ENCODE data around the gene CBFA2T3.

DNA sequence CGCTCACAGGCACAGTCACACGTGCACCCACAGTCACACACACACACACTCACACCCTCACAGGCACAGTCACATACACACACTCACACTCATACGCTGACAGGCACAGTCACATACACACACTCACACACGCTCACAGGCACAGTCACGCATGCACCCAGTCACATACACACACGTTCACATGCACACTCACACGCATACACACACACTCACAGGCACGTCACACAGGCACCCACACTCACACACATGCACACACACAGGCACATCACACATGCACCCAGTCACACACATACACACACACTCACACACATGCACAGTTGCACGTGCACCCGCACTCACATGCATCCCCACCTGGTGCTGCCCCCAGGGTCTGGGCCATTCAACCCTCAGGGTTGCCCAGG, 46.1 kb upstream of the CBFA2T3 start:
- TF ChIP-seq, protein P1, sequence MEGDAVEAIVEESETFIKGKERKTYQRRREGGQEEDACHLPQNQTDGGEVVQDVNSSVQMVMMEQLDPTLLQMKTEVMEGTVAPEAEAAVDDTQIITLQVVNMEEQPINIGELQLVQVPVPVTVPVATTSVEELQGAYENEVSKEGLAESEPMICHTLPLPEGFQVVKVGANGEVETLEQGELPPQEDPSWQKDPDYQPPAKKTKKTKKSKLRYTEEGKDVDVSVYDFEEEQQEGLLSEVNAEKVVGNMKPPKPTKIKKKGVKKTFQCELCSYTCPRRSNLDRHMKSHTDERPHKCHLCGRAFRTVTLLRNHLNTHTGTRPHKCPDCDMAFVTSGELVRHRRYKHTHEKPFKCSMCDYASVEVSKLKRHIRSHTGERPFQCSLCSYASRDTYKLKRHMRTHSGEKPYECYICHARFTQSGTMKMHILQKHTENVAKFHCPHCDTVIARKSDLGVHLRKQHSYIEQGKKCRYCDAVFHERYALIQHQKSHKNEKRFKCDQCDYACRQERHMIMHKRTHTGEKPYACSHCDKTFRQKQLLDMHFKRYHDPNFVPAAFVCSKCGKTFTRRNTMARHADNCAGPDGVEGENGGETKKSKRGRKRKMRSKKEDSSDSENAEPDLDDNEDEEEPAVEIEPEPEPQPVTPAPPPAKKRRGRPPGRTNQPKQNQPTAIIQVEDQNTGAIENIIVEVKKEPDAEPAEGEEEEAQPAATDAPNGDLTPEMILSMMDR (IDR thresholded peaks at IDR 0.05 in 4 of 5, conservative IDR thresholded peaks at IDR 0.05 in 1 of 5): no peak
- no peak for TF ChIP-seq POLR2A (IDR thresholded peaks at IDR 0.05)
